Measurements from ENCODE around the gene SSR4.

DNA sequence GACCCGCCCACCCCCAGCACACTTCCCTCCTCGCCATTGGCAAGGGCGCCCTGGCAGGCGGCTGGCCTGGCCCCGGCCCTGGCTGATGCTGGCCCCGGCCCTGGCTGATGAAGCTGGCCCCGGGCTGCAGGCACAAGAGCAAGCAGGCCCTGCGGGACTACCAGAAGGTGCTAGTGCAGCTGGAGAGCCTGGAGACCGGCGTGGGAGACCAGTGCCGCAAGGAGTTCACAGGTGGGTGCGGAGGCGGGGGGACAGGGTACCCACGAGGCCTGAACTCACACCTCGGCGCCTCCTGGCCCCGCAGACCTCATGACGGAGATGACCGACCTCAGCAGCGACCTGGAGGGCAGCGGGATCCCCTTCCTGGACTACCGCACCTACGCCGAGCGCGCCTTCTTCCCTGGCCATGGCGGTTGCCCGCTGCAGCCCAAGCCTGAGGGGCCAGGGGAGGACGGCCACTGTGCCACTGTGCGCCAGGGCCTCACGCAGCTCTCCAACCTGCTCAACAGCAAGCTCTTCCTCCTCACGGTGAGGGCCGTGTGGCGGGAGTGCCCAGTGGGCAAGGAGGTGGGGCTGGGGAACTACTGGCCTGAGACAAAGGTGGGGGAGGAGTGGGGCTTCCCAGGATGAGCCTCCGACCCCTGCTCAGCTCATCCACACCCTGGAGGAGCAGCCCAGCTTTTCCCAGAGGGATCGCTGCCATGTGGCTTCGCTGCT lies 19.7 kb upstream of the SSR4 start:
- TF ChIP-seq ZNF232 (CRISPR knock-in tag; IDR thresholded peaks at IDR 0.05) (no peak), CREM (CRISPR knock-in tag; IDR thresholded peaks at IDR 0.05) (no peak), FOXK1 (CRISPR knock-in tag; IDR thresholded peaks at IDR 0.05) (no peak)
- TF ChIP-seq, protein P1, sequence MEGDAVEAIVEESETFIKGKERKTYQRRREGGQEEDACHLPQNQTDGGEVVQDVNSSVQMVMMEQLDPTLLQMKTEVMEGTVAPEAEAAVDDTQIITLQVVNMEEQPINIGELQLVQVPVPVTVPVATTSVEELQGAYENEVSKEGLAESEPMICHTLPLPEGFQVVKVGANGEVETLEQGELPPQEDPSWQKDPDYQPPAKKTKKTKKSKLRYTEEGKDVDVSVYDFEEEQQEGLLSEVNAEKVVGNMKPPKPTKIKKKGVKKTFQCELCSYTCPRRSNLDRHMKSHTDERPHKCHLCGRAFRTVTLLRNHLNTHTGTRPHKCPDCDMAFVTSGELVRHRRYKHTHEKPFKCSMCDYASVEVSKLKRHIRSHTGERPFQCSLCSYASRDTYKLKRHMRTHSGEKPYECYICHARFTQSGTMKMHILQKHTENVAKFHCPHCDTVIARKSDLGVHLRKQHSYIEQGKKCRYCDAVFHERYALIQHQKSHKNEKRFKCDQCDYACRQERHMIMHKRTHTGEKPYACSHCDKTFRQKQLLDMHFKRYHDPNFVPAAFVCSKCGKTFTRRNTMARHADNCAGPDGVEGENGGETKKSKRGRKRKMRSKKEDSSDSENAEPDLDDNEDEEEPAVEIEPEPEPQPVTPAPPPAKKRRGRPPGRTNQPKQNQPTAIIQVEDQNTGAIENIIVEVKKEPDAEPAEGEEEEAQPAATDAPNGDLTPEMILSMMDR (IDR thresholded peaks at IDR 0.05) = no peak
- TF ChIP-seq, protein P2, sequence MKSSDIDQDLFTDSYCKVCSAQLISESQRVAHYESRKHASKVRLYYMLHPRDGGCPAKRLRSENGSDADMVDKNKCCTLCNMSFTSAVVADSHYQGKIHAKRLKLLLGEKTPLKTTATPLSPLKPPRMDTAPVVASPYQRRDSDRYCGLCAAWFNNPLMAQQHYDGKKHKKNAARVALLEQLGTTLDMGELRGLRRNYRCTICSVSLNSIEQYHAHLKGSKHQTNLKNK (CRISPR knock-in tag; IDR thresholded peaks at IDR 0.05) = no peak
- TF ChIP-seq, protein P3, sequence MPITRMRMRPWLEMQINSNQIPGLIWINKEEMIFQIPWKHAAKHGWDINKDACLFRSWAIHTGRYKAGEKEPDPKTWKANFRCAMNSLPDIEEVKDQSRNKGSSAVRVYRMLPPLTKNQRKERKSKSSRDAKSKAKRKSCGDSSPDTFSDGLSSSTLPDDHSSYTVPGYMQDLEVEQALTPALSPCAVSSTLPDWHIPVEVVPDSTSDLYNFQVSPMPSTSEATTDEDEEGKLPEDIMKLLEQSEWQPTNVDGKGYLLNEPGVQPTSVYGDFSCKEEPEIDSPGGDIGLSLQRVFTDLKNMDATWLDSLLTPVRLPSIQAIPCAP (CRISPR knock-in tag; IDR thresholded peaks at IDR 0.05) = no peak
- TF ChIP-seq, protein P4, sequence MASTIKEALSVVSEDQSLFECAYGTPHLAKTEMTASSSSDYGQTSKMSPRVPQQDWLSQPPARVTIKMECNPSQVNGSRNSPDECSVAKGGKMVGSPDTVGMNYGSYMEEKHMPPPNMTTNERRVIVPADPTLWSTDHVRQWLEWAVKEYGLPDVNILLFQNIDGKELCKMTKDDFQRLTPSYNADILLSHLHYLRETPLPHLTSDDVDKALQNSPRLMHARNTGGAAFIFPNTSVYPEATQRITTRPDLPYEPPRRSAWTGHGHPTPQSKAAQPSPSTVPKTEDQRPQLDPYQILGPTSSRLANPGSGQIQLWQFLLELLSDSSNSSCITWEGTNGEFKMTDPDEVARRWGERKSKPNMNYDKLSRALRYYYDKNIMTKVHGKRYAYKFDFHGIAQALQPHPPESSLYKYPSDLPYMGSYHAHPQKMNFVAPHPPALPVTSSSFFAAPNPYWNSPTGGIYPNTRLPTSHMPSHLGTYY (CRISPR knock-in tag; IDR thresholded peaks at IDR 0.05) = no peak
- TF ChIP-seq, protein P5, sequence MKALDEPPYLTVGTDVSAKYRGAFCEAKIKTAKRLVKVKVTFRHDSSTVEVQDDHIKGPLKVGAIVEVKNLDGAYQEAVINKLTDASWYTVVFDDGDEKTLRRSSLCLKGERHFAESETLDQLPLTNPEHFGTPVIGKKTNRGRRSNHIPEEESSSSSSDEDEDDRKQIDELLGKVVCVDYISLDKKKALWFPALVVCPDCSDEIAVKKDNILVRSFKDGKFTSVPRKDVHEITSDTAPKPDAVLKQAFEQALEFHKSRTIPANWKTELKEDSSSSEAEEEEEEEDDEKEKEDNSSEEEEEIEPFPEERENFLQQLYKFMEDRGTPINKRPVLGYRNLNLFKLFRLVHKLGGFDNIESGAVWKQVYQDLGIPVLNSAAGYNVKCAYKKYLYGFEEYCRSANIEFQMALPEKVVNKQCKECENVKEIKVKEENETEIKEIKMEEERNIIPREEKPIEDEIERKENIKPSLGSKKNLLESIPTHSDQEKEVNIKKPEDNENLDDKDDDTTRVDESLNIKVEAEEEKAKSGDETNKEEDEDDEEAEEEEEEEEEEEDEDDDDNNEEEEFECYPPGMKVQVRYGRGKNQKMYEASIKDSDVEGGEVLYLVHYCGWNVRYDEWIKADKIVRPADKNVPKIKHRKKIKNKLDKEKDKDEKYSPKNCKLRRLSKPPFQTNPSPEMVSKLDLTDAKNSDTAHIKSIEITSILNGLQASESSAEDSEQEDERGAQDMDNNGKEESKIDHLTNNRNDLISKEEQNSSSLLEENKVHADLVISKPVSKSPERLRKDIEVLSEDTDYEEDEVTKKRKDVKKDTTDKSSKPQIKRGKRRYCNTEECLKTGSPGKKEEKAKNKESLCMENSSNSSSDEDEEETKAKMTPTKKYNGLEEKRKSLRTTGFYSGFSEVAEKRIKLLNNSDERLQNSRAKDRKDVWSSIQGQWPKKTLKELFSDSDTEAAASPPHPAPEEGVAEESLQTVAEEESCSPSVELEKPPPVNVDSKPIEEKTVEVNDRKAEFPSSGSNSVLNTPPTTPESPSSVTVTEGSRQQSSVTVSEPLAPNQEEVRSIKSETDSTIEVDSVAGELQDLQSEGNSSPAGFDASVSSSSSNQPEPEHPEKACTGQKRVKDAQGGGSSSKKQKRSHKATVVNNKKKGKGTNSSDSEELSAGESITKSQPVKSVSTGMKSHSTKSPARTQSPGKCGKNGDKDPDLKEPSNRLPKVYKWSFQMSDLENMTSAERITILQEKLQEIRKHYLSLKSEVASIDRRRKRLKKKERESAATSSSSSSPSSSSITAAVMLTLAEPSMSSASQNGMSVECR (CRISPR knock-in tag; IDR thresholded peaks at IDR 0.05; ENCODE audit: borderline replicate concordance) = no peak
- TF ChIP-seq, protein P6, sequence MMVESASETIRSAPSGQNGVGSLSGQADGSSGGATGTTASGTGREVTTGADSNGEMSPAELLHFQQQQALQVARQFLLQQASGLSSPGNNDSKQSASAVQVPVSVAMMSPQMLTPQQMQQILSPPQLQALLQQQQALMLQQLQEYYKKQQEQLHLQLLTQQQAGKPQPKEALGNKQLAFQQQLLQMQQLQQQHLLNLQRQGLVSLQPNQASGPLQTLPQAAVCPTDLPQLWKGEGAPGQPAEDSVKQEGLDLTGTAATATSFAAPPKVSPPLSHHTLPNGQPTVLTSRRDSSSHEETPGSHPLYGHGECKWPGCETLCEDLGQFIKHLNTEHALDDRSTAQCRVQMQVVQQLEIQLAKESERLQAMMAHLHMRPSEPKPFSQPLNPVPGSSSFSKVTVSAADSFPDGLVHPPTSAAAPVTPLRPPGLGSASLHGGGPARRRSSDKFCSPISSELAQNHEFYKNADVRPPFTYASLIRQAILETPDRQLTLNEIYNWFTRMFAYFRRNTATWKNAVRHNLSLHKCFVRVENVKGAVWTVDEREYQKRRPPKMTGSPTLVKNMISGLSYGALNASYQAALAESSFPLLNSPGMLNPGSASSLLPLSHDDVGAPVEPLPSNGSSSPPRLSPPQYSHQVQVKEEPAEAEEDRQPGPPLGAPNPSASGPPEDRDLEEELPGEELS (CRISPR knock-in tag; IDR thresholded peaks at IDR 0.05) = no peak

Data from WTC11 (cell line).